Activated CD8-positive, alpha-beta memory T cell treated with anti-CD3 and anti-CD28 coated beads, Interleukin-2, amount 50 U/mL, for 4 hours (primary cell): ENCODE results near the gene TCF12.

Experiments
- DNase-seq: peaks from one replicate; pipeline ENCODE4 v3.0.0-alpha.2; 2020

Gene TCF12

GRCh38 chr15:57184502-57184901, 266.1 kb downstream of the TCF12 start:
- DNase-seq, result no peak

- no peak for DNase-seq
Observed at GRCh38 chr15:57185507-57186074, 267.1 kb downstream of the TCF12 start.

DNA sequence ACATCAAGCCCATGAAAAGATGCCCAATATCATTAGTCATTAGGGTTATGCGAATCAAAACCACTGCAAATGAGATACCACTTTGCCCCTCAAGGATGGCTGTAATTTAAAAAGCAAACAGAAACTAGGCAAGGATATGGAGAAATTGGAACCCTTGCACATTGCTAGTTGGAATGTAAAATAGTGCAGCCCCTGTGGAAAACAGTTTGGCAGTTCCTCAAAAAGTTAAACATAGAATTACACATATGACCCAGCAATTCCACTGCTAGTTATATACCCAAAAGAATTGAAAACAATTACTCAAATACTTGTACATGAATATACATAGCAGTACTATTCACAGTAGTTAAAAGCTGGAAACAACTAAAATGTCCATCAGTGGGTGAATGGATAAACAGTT, 271.0 kb downstream of the TCF12 start:
- no peak for DNase-seq

DNA sequence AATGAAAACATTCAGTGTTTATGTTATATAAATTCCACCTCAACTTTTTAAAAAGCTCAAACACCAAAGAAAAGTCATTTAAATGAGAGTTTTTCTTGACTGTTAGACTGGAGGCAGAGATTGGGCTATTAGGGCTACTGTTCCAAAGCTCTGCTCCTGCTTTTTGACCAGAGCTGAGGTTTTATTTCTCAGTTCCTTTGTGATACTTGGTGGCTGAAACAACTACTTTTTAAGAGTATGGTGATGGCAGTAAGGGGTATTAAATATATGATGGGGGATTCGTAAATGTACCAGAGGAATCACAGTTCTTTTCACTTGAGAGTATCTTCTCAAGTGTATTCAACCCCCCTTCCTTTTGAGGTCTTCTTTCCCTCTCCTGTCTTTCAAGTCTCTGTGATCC, 271.8 kb downstream of the TCF12 start:
- no peak for DNase-seq

DNA sequence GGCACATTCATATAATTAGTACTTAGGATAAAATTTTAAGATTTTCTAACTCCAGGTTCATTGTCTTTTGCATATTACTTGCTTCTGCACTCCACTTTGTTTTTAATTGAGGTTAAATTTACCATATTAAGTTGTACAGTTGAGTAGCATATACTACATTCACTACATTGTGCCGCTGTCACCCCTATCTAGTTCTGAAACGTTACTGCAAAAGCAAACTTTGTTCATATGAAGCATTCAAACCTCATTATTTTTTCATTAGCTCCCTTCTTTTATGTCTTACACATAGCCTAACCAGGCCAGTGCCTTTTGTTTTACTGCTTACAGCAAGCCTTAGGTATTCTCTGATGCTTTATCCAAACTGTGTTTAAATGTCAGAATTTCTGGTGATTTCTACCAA, 274.7 kb downstream of the TCF12 start:
- DNase-seq, result no peak

DNA sequence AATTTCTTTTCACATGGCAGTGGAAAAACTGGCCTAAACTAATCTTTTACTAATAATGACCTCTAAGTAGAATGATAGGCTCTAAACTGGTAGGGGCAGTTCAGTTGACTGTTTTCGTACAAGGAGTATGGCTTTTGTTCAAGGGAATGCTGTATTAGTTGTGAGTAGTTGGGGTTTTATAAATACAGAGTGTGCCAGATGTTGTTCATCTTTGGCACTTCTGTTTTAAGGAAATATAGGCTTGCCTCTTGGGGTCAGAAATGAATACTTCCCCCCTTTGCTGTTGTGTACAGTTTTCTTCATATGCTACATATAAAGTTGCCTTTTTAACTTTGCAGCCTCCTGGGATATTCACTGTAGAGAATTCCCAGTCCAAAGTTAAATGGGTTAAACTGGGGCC, 276.9 kb downstream of the TCF12 start:
- DNase-seq, result no peak

DNA sequence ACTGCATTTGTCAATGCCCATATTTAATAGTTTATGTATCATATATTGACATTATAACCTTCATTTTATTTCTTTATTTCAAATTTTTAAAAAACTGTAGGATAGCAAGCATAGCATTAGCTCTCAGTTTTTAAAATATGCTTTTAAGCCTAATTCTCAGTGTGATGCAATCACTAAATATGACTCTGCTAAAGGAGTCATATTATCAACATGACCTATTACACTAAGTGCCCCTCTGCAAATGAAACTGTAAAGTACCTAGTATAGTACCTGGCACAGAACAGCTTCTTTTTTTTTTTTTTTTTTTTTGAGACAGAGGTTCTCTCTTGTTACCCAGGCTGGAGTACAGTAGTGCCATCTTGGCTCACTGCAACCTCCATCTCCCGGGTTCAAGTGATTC, 278.4 kb downstream of the TCF12 start:
- no peak for DNase-seq

- no peak for DNase-seq
Observed at GRCh38 chr15:57198131-57198530, 279.7 kb downstream of the TCF12 start.

DNA sequence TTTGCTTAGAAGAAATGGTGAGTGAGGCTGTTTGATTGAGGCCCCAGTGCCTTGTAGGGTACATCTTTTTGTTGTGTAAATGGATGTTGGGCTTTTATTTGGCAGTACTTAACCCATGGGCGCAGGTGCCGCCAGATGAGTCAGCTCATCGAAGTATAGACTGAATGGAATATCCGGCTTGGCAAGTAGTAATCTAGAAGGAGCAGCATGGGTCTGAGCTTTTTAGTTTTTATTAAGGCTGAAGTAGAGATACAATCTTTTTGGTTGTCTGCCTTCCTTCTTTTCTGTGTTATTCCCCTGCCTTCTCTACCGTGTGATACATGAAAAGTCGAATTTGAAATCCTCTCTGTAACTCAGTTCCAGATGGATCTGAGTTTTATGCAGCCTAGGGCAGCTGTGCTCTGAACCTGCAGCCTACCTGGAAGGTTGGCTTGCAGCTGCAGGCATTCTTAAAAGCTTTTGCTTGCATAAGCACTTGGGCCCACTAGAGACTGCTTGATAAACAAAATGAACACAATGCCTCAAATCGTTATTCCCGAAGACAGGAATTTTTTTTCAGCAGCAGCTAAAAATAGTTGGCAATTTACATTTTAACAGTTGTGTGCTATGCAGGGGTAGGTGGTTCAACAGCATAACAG, 280.3 kb downstream of the TCF12 start:
- DNase-seq, result no peak

DNA sequence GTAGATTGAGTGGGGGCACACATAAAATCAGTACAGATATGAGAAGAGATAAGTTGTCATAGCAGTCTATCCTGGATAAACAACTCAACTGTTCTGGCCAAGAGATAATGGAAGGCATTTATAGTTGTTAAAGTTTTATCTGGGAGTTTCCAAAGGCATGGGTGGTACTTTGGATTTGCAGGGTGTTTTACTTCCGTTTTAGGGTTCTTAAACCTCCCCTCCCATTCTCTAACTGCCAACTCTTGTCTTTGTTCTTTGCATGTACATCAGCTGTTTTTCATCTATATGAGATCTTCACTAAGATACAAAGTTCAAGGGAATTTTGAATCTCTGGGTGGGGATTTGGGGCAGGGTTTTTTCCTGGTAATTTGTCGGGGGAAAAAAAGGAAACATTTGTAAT, 283.1 kb downstream of the TCF12 start:
- DNase-seq, result no peak

DNA sequence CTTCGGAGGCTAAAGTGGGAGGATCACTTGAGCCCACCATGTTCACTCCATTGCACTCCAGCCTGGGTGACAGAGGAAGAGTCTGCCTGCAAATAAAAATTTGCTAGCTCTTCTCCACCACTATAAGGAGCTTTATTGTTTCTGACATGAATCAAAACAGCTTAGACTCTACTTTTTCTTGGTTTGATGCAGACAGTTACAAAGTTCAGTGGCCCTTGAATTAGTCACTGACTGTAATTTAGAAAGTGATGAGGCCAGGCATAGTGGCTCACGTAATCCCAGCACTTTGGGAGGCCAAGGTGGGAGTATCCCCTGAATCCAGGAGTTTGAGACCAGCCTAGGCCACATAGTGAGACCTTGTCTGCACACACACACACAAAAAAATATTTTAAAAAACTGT, 285.5 kb downstream of the TCF12 start:
- DNase-seq, result no peak

DNA sequence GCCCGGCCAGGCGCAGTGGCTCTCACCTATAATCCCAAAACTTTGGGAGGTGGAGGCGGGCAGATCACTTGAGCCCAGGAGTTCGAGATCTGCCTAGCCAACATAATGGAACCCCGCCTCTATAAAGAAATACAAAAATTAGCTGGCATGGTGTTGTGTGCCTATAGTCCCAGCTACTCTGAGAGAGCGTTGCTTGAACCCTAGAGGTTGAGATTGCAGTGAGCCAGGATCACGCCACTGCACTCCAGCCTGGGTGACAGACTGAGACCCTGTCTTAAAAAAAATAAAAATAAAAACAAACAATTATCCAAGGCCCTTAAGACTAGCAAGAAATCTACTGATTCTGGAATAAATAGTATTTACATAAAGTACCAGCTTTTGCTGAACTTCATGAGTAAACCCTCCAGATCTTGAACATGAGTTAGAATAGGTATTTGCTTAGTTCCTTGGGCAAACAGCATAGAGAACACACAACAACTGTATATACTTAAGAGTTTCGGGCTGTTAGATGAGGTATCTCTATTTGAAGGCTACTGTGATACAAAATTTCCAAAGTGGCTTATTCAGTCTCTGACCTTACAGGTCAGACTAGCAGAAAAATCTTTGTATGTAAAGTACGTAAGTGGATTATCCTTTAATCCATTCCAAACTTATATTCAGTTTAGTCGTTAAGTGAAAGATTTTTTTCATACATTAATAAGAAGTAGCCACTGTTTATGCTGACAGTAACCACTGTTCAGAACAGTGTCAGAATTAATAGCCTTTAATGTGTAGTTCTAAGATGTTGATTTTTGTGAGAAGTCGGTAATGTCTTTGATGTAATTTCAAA, 286.8 kb downstream of the TCF12 start:
- DNase-seq, result no peak

- DNase-seq, result no peak
Observed at GRCh38 chr15:57205996-57206395, 287.6 kb downstream of the TCF12 start.

DNA sequence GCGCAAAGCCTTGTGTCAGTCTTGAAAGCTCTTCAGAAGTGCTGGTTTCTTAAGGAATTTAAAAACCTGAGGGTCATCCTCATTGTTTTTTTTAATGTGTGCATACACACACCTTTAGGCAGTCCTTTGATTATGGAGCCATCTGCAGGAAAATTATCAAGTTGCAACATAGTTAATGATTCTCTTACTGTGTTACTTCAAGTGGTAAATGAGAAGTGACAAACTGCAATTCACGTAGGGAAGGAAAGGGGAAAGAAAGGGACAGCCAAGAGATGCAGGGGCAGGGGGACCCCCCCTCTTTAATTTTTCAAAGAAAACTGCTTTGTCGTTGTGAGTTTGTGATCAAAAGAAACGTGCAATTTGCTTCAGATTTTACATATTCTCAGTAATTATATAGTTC, 295.4 kb downstream of the TCF12 start:
- no peak for DNase-seq

DNA sequence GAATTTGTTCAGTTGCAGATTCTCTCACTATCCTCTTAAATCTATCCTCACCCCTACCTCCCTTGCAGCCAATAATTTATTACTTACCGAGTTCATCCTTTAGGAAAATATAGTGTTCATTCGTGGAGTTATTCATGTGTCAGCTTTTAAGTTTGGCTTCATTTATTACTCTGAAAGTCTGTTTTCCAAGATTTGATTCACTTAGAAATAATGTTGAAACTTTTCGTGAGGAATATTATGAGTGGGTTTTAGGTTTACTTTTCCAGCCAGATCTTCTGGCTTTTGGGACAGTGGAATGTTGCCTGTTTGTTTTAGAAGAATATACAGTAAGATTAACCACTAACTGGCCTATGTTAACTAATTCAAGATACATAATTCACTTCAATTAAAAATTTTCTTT, 296.9 kb downstream of the TCF12 start:
- DNase-seq, result no peak

GRCh38 chr15:57215881-57216280, 297.4 kb downstream of the TCF12 start:
- no peak for DNase-seq

DNA sequence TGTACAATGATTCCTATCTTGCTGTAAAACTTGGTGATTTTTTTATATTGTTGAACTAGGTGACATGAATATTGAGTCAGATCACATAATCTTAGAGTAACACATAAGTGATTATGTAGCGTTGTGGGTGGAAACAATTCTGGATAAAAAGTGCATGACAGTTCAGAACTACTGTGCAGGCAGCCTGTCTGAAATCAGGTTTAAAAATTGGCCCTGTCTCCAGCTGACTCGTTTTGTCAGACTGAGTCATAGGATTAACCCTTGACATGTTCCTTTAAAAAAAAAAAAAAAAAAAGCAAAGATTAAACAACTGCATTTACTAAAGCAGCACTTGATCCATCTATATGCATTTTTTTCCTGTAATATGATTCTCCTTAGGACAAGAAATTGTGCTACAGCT, 297.8 kb downstream of the TCF12 start:
- DNase-seq, result no peak

GRCh38 chr15:57217778-57218598, 299.5 kb downstream of the TCF12 start:
- no peak for DNase-seq

- no peak for DNase-seq
Observed at GRCh38 chr15:57218826-57219576, 300.6 kb downstream of the TCF12 start.

GRCh38 chr15:57220205-57220604, 301.8 kb downstream of the TCF12 start:
- no peak for DNase-seq

DNA sequence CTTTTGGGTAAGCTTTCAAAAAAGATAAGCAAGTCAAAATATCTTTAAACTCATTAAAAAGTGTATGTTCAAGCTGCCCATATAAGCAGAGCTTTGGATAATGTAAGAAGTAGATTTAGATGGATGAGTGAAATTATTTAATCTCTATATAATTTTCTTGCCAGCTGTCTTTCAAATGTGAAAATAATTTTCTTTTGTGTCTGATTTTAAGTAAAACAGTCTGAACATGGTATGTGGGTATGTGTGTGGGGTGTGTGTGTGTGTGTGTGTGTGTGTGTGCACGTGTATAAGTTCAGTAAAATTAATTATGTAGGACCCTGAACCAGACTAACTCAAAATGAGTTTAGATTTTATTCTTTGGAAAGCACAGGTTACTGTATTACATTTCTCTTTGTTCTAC, 302.7 kb downstream of the TCF12 start:
- no peak for DNase-seq

- no peak for DNase-seq
Observed at GRCh38 chr15:57223345-57223744, 304.9 kb downstream of the TCF12 start.

GRCh38 chr15:57223887-57224286, 305.4 kb downstream of the TCF12 start:
- no peak for DNase-seq
